RWPE2 (cell line): Measurements from ENCODE around the gene FAM13C.
A peak's percentile ranks its signal among the peaks of the same experiment; 100 is the strongest.

Experiments
- ATAC-seq: fragments of 200-7000 bp; cut with Tn5 transposase; 3 replicates; pipeline ENCODE4 v1.9.1; 2021; ENCODE audit warnings: low read depth
- DNase-seq: peaks from one replicate; pipeline ENCODE4 v3.0.0-alpha.2; 2020; ENCODE audit warnings: low spot score
- H3K27ac ChIP-seq: fragments of 450-650 bp; 2 replicates; pipeline ENCODE4 v1.5.1; 2017; ENCODE audit warnings: mild to moderate bottlenecking; ENCODE audit not compliant: poor library complexity, severe bottlenecking
- H3K27me3 ChIP-seq: fragments of 250-450 bp; sonication (Bioruptor Pico); 2 replicates; pipeline ENCODE4 v1.5.1; 2021; ENCODE audit warnings: mild to moderate bottlenecking, moderate library complexity; ENCODE audit not compliant: insufficient read depth, poor library complexity, severe bottlenecking
- H3K36me3 ChIP-seq: fragments of 250-450 bp; sonication (Bioruptor Pico); 2 replicates; pipeline ENCODE4 v1.5.1; 2020; ENCODE audit warnings: low read depth, mild to moderate bottlenecking, moderate library complexity
- H3K4me1 ChIP-seq: fragments of 250-450 bp; sonication (Bioruptor Pico); 2 replicates; pipeline ENCODE4 v1.5.1; 2021; ENCODE audit warnings: mild to moderate bottlenecking, moderate library complexity; ENCODE audit not compliant: insufficient read depth, poor library complexity, severe bottlenecking
- H3K4me3 ChIP-seq: fragments of 250-450 bp; sonication (Bioruptor Pico); 2 replicates; pipeline ENCODE4 v1.5.1; 2021; ENCODE audit warnings: mild to moderate bottlenecking, moderate library complexity; ENCODE audit not compliant: severe bottlenecking
- H3K9me3 ChIP-seq: fragments of 250-450 bp; sonication (Bioruptor Pico); 2 replicates; pipeline ENCODE4 v1.5.1; 2021; ENCODE audit warnings: mild to moderate bottlenecking, moderate library complexity; ENCODE audit not compliant: severe bottlenecking
- CTCF ChIP-seq: fragments of 450-650 bp; IDR thresholded peaks from one replicate; pipeline ENCODE4 v1.5.1; 2017; ENCODE audit warnings: mild to moderate bottlenecking, moderate library complexity; ENCODE audit not compliant: poor library complexity, severe bottlenecking

Gene FAM13C

GRCh38 chr10:59395984-59396383, 33.6 kb upstream of the FAM13C start:
- DNase-seq (no peak), ATAC-seq (no peak)
- H3K4me1 ChIP-seq, result no peaks in the 10 kb centered on the region
- no peak overlapping the region for H3K27ac ChIP-seq
- H3K27me3 ChIP-seq, result no peaks in the 10 kb centered on the region
- no peaks in the 10 kb centered on the region for H3K9me3 ChIP-seq
- no peaks in the 10 kb centered on the region for H3K36me3 ChIP-seq
- H3K4me3 ChIP-seq, result no peak overlapping the region
- no peak for TF ChIP-seq CTCF

GRCh38 chr10:59393349-59393748, 31.0 kb upstream of the FAM13C start:
- DNase-seq (no peak), ATAC-seq (peak; percentile 57; the same call in 1 of the 3 replicates)
- Histone ChIP-seq H3K4me1 (peaks cover under 1% of the 10 kb centered on the region), H3K4me3 (no peak overlapping the region), H3K36me3 (no peaks in the 10 kb centered on the region), H3K9me3 (no peaks in the 10 kb centered on the region), H3K27ac (no peak overlapping the region), H3K27me3 (no peaks in the 10 kb centered on the region)
- no peak for TF ChIP-seq CTCF

- DNase-seq (no peak), ATAC-seq (no peak)
- H3K4me3 ChIP-seq, result no peak overlapping the region
- no peaks in the 10 kb centered on the region for H3K9me3 ChIP-seq
- no peak for TF ChIP-seq CTCF
- H3K27me3 ChIP-seq, result no peaks in the 10 kb centered on the region
- no peak overlapping the region for H3K27ac ChIP-seq
- peaks cover 9% of the 10 kb centered on the region for H3K4me1 ChIP-seq
- H3K36me3 ChIP-seq, result no peaks in the 10 kb centered on the region
Observed at GRCh38 chr10:59391060-59391459, 28.7 kb upstream of the FAM13C start.

GRCh38 chr10:59388671-59388976, 26.3 kb upstream of the FAM13C start:
- no peaks in the 10 kb centered on the region for H3K36me3 ChIP-seq
- DNase-seq (no peak), ATAC-seq (no peak)
- H3K4me3 ChIP-seq, result no peak overlapping the region
- no peaks in the 10 kb centered on the region for H3K27me3 ChIP-seq
- H3K27ac ChIP-seq, result no peak overlapping the region
- H3K4me1 ChIP-seq, result peaks cover 9% of the 10 kb centered on the region
- TF ChIP-seq CTCF, result no peak
- H3K9me3 ChIP-seq, result no peaks in the 10 kb centered on the region

GRCh38 chr10:59387951-59388670, 25.8 kb upstream of the FAM13C start:
- no peak overlapping the region for H3K4me3 ChIP-seq
- no peaks in the 10 kb centered on the region for H3K9me3 ChIP-seq
- peak; percentile 73 for ATAC-seq
- H3K27ac ChIP-seq, result peak overlapping the region; percentile 40
- H3K36me3 ChIP-seq, result no peaks in the 10 kb centered on the region
- H3K27me3 ChIP-seq, result no peaks in the 10 kb centered on the region
- no peak for DNase-seq
- no peak for TF ChIP-seq CTCF
- H3K4me1 ChIP-seq, result peaks cover 9% of the 10 kb centered on the region
